Panc1 (cell line): ENCODE measurements around the gene CPO. TPM values are rescaled to one million over a fixed set of nuclear protein-coding genes. Genes with fewer than 3 reads are reported as not detected.
"Not testable (repeated sequence)": the region's sequence is repeated elsewhere in the genome, so short reads cannot be mapped to it uniquely, and the experiment has no call there.

Experiments used
- ATAC-seq: fragments of 200-7000 bp; cut with Tn5 transposase; 2 replicates; pipeline ENCODE4 v1.9.1; 2020; ENCODE audit warnings: mild to moderate bottlenecking, moderate library complexity
- BruUV-seq: library from RNA; stranded (reverse); fragments of 400-500 nt; replicated peaks from 2 replicates; lab custom pipeline; 2021; lab: Mats Ljungman, UMichigan
- CTCF ChIA-PET: fragments of 300-600 bp; sonication (Branson Sonifier 250); formaldehyde crosslinking; loops from one replicate; lab custom pipeline; 2022; ENCODE audit warnings: antibody characterized with exemption; lab: Charles Lee
- POLR2A ChIA-PET: fragments of 300-600 bp; sonication (Branson Sonifier 250); formaldehyde crosslinking; loops from one replicate; lab custom pipeline; 2022; ENCODE audit warnings: antibody characterized with exemption; lab: Charles Lee
- DNase-seq: peaks from one replicate; pipeline ENCODE4 v3.0.0-alpha.2; 2010; ENCODE audit warnings: low read depth, low spot score
- H3K27ac ChIP-seq: 2 replicates; pipeline ENCODE4 v1.5.1; 2011; ENCODE audit warnings: mild to moderate bottlenecking, low read length, inconsistent platforms
- H3K27me3 ChIP-seq: fragments of 200-500 bp; sonication (Bioruptor generic); 2 replicates; pipeline ENCODE4 v1.6.0; 2014; ENCODE audit warnings: low read length, inconsistent platforms; ENCODE audit not compliant: control insufficient read depth, insufficient read depth
- H3K36me3 ChIP-seq: fragments of 200-500 bp; sonication (Bioruptor generic); 2 replicates; pipeline ENCODE4 v1.5.1; 2014; ENCODE audit warnings: inconsistent platforms, mild to moderate bottlenecking, low read length, moderate library complexity; ENCODE audit not compliant: control insufficient read depth, insufficient read depth
- H3K4me1 ChIP-seq: 2 replicates; pipeline ENCODE4 v1.5.1; 2011; ENCODE audit warnings: inconsistent platforms, mild to moderate bottlenecking, low read length, moderate library complexity; ENCODE audit not compliant: control insufficient read depth, insufficient read depth
- H3K4me3 ChIP-seq, 2 experiments: 2 replicates each; pipeline ENCODE4 v1.5.1; 2011 to 2012; ENCODE audit warnings: low read depth in 2 of 2, low read length in 2 of 2, mild to moderate bottlenecking in 2 of 2, inconsistent platforms in 1 of 2, moderate library complexity in 1 of 2
- H3K9me3 ChIP-seq: fragments of 200-500 bp; sonication (Bioruptor generic); 2 replicates; pipeline ENCODE4 v1.5.1; 2014; ENCODE audit warnings: low read depth, mild to moderate bottlenecking, inconsistent platforms, low read length, moderate library complexity; ENCODE audit not compliant: control insufficient read depth, insufficient read depth
- POLR2AphosphoS5 ChIP-seq: IDR thresholded peaks from 2 replicates; pipeline ENCODE4 v1.6.1; 2012; ENCODE audit warnings: mild to moderate bottlenecking, low read depth, low read length, moderate library complexity
- SIN3A ChIP-seq: IDR thresholded peaks from 2 replicates; pipeline ENCODE4 v1.6.1; 2012; ENCODE audit warnings: low read depth, mild to moderate bottlenecking, low read length, moderate library complexity, borderline replicate concordance; ENCODE audit not compliant: insufficient read depth
- TCF7L2 ChIP-seq: IDR thresholded peaks from 2 replicates; pipeline ENCODE4 v1.6.1; 2011; ENCODE audit warnings: mild to moderate bottlenecking, low read depth, low read length, inconsistent platforms
- in situ Hi-C: cut with HindIII; loops from 2 replicates; pipeline ENCODE4 v1.10.0; 2016; ENCODE audit warnings: low sequenced_read_pairs, low pct_unique_long_range_greater_than_20kb
- intact Hi-C: fragments of 100-400 bp; cut with micrococcal nuclease; formaldehyde crosslinking; loops from one replicate; pipeline ENCODE4 v1.10.0; 2022; ENCODE audit not compliant: unreplicated experiment
- total RNA-seq: library from RNA; stranded (reverse); gene quantifications from one replicate; pipeline ENCODE4 v1.2.1, GENCODE V29; 2021; ENCODE audit not compliant: unreplicated experiment
- TF ChIP-seq, protein P1 (sequence below): fragments of 450-650 bp; IDR thresholded peaks from 2 replicates; pipeline ENCODE4 v1.5.1; 2017; ENCODE audit warnings: mild to moderate bottlenecking
- TF ChIP-seq, protein P2 (sequence below), 2 experiments: IDR thresholded peaks; 2 replicates each; pipeline ENCODE4 v1.6.1; 2011 to 2012; ENCODE audit warnings: low read depth in 2 of 2, control low read depth in 1 of 2, low read length in 1 of 2, mild to moderate bottlenecking in 1 of 2, moderate library complexity in 1 of 2; ENCODE audit not compliant: insufficient read depth in 1 of 2

Gene CPO
- total RNA-seq, 1 experiment from 2014 or later, result not detected

DNA sequence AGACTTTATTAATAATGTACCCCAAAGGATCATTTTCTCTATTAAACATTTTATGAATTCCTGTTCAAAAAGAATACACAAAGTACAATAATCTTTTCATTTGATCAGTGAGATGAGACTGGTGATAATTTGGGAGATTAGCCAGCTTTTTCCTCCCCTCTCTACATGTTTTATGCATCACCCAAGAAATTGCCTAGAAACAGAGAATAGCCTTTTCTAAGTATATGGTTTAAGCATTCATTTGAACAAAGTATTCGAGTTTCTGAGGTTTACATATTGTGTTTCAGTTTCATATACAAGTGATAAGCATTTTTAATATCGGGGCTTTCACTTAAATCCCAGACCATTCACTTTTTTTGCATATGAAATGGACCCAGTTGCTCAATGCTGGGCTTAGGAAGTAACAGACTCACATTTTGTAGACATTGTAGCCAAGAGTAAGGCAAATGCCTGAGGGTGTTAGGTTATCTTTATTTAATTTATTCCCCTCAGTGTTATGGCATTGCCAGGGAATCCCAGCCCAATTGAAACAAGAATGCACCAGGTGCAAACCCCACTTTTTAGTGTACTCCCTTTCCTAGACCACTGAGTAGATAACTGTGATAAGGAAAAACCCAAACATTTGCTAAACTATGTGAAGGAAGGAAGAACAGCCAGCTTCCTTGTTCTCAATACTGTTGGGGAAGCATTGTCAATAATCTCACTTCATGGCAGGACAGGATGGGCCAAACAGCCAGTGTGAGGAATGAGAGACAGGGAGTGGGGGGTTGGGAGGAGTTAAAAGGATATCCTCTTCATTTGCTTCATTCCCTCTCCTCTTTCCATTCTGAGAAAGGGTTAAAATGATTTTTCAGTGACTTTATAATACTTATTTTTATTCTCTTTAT lies 3.5 kb downstream of the CPO start:
- intact Hi-C loops (no loop called here), in situ Hi-C loops (no loop called here)
- Histone ChIP-seq H3K27ac (no peak overlapping the region), H3K4me1 (no peaks in the 10 kb centered on the region), H3K9me3 (no peaks in the 10 kb centered on the region), H3K36me3 (no peaks in the 10 kb centered on the region), H3K4me3 (no peak overlapping the region), H3K27me3 (no peaks in the 10 kb centered on the region)
- CTCF ChIA-PET, result no interaction called here
- no TSS peak for BruUV-seq
- POLR2A ChIA-PET, result no interaction called here
- no peak for DNase-seq
- ATAC-seq, result no peak
- TF ChIP-seq POLR2AphosphoS5 (no peak), SIN3A (no peak), TCF7L2 (no peak)
- TF ChIP-seq, protein P1, sequence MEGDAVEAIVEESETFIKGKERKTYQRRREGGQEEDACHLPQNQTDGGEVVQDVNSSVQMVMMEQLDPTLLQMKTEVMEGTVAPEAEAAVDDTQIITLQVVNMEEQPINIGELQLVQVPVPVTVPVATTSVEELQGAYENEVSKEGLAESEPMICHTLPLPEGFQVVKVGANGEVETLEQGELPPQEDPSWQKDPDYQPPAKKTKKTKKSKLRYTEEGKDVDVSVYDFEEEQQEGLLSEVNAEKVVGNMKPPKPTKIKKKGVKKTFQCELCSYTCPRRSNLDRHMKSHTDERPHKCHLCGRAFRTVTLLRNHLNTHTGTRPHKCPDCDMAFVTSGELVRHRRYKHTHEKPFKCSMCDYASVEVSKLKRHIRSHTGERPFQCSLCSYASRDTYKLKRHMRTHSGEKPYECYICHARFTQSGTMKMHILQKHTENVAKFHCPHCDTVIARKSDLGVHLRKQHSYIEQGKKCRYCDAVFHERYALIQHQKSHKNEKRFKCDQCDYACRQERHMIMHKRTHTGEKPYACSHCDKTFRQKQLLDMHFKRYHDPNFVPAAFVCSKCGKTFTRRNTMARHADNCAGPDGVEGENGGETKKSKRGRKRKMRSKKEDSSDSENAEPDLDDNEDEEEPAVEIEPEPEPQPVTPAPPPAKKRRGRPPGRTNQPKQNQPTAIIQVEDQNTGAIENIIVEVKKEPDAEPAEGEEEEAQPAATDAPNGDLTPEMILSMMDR, result no peak
- TF ChIP-seq, protein P2, sequence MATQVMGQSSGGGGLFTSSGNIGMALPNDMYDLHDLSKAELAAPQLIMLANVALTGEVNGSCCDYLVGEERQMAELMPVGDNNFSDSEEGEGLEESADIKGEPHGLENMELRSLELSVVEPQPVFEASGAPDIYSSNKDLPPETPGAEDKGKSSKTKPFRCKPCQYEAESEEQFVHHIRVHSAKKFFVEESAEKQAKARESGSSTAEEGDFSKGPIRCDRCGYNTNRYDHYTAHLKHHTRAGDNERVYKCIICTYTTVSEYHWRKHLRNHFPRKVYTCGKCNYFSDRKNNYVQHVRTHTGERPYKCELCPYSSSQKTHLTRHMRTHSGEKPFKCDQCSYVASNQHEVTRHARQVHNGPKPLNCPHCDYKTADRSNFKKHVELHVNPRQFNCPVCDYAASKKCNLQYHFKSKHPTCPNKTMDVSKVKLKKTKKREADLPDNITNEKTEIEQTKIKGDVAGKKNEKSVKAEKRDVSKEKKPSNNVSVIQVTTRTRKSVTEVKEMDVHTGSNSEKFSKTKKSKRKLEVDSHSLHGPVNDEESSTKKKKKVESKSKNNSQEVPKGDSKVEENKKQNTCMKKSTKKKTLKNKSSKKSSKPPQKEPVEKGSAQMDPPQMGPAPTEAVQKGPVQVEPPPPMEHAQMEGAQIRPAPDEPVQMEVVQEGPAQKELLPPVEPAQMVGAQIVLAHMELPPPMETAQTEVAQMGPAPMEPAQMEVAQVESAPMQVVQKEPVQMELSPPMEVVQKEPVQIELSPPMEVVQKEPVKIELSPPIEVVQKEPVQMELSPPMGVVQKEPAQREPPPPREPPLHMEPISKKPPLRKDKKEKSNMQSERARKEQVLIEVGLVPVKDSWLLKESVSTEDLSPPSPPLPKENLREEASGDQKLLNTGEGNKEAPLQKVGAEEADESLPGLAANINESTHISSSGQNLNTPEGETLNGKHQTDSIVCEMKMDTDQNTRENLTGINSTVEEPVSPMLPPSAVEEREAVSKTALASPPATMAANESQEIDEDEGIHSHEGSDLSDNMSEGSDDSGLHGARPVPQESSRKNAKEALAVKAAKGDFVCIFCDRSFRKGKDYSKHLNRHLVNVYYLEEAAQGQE (IDR thresholded peaks at IDR 0.05; ENCODE audit: insufficient read depth in 1 of 2, low read depth in 2 of 2, low read length in 1 of 2), result no peak

DNA sequence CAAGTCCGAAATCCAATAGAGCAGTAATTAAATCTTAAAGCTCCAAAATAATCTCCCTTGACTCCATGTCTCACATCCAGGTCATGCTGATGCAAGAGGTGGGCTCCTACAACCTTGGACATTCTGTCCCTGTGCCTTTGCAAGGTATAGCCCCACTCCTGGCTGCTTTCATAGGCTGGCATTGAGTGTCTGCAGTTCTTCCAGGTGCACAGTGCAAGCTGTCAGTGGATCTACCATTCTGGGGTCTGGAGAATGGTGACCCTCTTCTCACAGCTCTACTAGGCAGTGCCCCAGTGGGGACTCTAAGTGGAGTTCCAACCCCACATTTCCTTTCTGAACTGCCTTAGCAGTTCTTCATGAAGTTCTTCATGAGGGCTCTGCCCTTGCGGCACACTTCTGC lies 14.1 kb downstream of the CPO start:
- intact Hi-C loops, H3K4me1 ChIP-seq, H3K9me3 ChIP-seq, H3K27ac ChIP-seq, CTCF ChIA-PET, DNase-seq, H3K36me3 ChIP-seq, ATAC-seq, H3K27me3 ChIP-seq, in situ Hi-C loops, POLR2A ChIA-PET, BruUV-seq, H3K4me3 ChIP-seq: not testable (repeated sequence)

DNA sequence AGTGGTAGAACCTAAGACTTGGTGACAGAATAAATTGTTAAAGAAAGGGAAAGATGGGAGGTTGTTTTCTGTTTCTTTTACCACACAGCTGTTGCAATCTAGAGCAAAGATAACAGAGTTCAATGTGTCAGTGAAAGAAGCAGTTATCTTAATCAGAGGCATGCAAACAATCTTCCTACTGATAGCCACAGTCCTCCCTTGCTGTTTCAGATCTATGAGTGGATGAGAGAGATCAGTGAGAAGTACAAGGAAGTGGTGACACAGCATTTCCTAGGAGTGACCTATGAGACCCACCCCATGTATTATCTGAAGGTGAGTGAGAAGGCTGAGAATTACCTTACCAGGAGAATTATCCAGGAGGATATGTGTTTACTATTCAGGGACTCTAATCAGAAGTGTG lies 15.9 kb downstream of the CPO start:
- no TSS peak for BruUV-seq
- H3K27ac ChIP-seq, result no peak overlapping the region
- no peaks in the 10 kb centered on the region for H3K4me1 ChIP-seq
- TF ChIP-seq, protein P2 (IDR thresholded peaks at IDR 0.05; ENCODE audit: insufficient read depth in 1 of 2, low read depth in 2 of 2, low read length in 1 of 2), result no peak
- no peak for TF ChIP-seq POLR2AphosphoS5
- TF ChIP-seq, protein P1, result no peak
- no peak for DNase-seq
- intact Hi-C loops, result no loop called here
- no peaks in the 10 kb centered on the region for H3K36me3 ChIP-seq
- POLR2A ChIA-PET, result no interaction called here
- CTCF ChIA-PET, result no interaction called here
- no peaks in the 10 kb centered on the region for H3K9me3 ChIP-seq
- ATAC-seq, result no peak
- in situ Hi-C loops, result no loop called here
- H3K4me3 ChIP-seq, result no peak overlapping the region
- H3K27me3 ChIP-seq, result no peaks in the 10 kb centered on the region
